Thyroid gland (tissue), 4 donors: ENCODE results near the gene TMEM19.

Experiments
- POLR2A ChIP-seq, 2 donors: fragments of 450-650 bp; IDR thresholded peaks; one replicate each; pipeline ENCODE4 v1.6.1; 2017; ENCODE audit warnings: antibody characterized with exemption in 2 of 2, mild to moderate bottlenecking in 2 of 2, moderate library complexity in 1 of 2
- TF ChIP-seq, protein P1 (sequence below), 6 experiments: fragments of 200-600 bp in 3 of 6; fragments of 450-650 bp in 3 of 6; sonication (generic) in 3 of 6; IDR thresholded peaks; one replicate each; pipeline ENCODE4 v1.5.1; 2016 to 2019; ENCODE audit warnings: antibody characterized with exemption in 6 of 6, mild to moderate bottlenecking in 2 of 6, inconsistent platforms in 1 of 6, moderate library complexity in 1 of 6

DNA sequence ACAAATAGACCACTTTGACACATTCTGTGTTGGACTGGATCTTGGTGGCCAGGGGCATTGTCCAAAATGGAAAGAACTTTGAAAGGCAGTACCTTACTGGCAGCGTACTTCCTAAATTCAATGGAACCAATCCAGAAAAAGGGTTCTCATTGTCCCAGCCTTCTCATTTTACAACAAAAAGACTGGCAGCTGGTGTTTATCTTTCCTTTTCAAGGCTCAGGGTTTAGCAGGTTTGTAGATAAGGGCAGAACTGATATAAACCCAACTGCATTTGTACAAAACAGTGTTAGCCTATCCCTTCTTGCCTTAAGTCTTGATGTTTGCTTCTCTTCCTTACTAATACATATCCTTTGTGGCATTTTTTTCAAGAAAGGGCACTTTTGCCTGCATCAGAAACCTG, 14.1 kb upstream of the TMEM19 start:
- TF ChIP-seq, protein P1, sequence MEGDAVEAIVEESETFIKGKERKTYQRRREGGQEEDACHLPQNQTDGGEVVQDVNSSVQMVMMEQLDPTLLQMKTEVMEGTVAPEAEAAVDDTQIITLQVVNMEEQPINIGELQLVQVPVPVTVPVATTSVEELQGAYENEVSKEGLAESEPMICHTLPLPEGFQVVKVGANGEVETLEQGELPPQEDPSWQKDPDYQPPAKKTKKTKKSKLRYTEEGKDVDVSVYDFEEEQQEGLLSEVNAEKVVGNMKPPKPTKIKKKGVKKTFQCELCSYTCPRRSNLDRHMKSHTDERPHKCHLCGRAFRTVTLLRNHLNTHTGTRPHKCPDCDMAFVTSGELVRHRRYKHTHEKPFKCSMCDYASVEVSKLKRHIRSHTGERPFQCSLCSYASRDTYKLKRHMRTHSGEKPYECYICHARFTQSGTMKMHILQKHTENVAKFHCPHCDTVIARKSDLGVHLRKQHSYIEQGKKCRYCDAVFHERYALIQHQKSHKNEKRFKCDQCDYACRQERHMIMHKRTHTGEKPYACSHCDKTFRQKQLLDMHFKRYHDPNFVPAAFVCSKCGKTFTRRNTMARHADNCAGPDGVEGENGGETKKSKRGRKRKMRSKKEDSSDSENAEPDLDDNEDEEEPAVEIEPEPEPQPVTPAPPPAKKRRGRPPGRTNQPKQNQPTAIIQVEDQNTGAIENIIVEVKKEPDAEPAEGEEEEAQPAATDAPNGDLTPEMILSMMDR (IDR thresholded peaks at IDR 0.05): no peak
- no peak for TF ChIP-seq POLR2A (IDR thresholded peaks at IDR 0.05)
